SK-N-DZ (cell line): ENCODE results near the gene UTS2B. TPM values are rescaled to one million over a fixed set of nuclear protein-coding genes. Genes with fewer than 3 reads are reported as not detected.

Experiments used
- DNase-seq: peaks from one replicate; pipeline ENCODE4 v3.0.0-alpha.2; 2015; ENCODE audit warnings: low spot score
- polyA plus RNA-seq, 2 experiments: library from polyadenylated mRNA; depleted of rRNA; stranded (reverse); fragments of >200 nt; gene quantifications; 2 replicates each; pipeline ENCODE4 v1.2.3, GENCODE V29; 2014

The UTS2B gene, protein sequence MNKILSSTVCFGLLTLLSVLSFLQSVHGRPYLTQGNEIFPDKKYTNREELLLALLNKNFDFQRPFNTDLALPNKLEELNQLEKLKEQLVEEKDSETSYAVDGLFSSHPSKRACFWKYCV
- 1.6 TPM in 1 of 2 replicates, not detected in the other for polyA plus RNA-seq (2014; cell fraction: cytosol; rRNA removed)
- polyA plus RNA-seq (2014; cell fraction: nucleus; rRNA removed) = 0.09 and 0.11 TPM in 2 replicates

DNA sequence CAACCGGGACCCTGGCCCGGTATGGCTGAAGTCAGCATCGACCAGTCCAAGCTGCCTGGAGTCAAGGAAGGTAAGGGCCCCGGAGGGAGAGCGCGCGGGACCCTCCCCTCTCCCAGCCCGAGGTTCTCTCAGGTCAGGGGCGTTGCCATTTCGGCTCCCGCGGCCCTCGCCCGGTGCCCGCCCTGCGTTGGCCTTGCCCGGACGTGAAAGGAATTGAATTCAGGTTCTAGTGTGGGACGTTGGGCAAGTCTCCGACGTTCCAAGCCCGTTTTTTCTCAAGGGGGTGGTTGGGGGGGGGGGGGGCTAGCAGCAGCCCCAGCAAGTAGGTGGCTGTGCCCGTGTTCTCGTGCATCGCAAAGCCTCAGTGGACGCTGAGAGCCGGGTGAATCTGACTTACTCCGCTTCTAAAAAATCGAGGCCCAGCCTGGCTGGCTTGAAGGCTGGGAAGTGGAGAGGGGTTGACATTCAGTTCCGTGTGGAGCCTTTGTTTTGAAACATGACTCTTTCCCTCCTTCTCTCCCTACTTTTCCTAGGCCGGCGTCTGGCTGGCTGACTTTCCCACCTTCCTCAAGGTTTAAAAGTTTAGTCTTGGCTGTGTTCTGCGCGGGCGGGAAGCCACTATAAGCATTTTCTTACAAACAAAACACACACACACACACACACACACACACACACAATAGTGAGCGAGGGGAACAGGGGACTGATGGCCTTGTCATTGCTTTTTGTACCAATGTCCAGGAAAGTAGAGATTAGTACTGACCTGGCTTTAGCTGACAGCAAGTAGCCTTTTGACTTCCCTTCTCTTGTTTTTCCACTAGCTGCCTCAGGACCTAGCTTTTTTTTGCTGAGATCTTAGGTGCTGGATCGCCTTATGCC is at the start of gene UTS2B:
Gene UTS2B (minus strand): TSS at position 873 of the 876 bp plus-strand sequence. CDS start 48,337 bp downstream, outside the sequence.
- peak; percentile 59 for DNase-seq

- no peak for DNase-seq
Measured at GRCh38 chr3:191380001-191380400, 49.7 kb upstream of the UTS2B start.

DNA sequence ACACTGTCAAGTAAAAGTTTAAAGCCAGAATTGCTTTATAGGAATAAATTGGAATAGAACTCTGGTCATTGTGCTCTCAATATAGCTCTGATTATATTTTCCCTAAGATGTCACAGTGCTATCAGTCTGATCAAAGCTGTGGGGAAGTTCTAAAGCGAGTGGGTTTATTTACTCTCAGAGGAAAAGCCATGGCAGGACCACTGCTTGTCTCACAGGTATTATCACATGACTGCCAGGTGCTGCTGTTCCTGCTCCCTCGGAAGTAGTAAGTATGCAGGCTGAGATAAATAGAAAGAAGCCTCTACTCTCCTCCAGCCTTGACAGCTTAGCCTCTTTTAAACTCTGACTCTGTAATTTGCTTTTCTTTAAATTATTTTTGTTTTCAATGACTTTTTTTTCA is 49.1 kb upstream of the UTS2B start:
- DNase-seq = no peak

- peak; percentile 15 for DNase-seq
Measured at GRCh38 chr3:191378142-191378812, 48.0 kb upstream of the UTS2B start.

DNA sequence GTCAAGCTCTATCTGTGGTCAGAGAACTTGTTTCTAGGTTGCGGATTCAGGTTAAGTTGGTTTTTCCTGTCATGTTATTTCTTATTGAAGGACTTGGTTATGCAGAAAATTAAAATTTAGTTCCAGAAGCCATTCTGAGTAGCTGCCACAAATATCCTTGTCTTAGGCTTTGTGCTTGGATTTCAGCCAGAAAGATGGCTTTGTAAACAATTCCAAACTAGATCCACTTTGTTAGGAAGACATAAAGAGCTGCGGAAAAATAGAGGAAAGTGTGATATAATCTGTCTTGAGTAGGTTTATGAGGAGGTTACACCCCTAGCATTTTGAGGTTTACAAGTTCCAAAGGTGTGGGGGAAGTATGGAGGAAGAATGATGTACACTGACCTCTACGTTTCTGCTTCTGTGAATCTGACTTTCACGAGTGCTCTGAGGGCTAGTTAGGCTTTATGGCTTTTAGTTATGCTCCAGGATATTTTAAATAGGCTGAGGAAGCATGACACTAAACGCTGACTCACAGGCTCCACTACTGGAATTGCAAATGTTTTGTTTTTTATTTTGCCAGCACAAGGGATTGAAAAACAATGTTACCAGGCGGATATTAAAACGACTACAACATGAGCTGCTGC is 46.3 kb upstream of the UTS2B start:
- no peak for DNase-seq

GRCh38 chr3:191373327-191373726 is 43.0 kb upstream of the UTS2B start:
- DNase-seq = no peak

DNA sequence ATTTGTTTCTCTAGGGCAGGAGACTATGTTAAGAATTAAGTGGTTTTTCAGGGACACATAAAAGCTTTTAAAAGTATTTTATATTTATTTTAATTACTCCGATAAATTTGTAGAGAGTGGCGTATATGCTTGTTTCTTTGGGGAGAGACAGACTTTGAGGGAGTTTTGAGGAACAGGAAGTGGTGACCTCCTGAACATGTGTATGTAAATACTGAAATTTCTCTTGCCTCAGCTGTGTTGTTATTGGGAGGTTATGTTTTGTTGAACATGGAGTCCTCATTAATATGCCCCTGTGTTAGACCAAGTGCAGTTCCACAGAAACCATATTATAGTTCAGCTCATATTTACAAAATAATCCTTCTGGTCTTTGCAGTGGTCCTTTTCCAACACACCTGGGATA is 41.8 kb upstream of the UTS2B start:
- no peak for DNase-seq

DNA sequence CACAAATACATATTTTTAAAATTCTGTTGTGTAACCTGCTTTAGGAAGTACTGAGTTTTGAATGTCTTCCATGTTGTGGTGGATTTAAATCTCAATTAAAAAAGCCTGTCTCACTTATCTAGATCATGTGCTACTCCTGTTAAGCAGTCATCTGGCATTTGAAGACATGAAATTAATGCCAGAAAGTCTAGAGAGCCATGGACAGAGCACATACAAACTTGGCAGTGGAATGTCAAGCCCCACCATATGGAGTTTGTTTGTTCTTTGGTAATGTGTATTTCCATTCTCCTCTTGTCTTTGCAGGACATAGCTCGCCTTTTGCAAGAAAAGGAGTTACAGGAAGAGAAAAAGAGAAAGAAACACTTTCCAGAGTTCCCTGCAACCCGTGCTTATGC is 39.3 kb upstream of the UTS2B start:
- no peak for DNase-seq

DNA sequence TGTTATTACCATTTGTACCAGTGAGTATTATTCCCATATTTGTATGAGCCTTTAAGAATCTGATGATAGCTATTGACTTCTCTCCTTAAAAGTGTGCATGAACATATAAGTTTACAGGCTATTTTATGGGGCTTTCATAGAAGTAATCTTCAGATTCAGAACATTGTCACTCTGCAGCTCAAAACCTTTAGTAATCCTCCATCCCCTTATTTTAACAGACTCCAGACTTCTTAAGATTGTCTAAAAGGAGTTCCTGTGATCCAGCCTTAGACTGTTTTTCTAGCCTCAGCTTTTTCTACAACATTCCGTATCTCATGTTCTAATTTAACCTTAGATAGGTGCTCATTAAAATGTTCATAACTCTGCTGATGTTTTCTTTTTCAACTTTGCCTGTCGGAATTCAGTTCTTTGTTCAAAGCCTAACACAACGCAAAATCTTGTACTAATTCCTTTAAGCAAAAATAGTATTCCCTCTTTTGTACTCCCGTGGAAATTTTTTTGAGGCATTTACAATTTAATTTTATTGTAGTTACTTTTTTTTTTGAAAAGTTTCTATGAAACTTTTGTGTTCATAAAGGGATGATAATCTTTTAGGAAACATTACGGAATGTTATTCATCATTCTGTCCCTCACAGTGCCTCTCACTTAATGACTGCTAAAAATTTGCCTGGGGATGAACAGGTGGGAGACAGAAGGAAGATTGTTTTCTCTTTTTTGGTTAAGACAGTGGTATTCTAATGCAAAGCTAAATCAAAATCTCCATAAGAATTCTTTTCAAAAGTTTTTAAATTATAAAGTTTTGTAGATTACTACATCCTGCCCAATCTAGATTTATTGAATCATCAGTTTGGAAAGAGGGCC is 38.7 kb upstream of the UTS2B start:
- no peak for DNase-seq

DNA sequence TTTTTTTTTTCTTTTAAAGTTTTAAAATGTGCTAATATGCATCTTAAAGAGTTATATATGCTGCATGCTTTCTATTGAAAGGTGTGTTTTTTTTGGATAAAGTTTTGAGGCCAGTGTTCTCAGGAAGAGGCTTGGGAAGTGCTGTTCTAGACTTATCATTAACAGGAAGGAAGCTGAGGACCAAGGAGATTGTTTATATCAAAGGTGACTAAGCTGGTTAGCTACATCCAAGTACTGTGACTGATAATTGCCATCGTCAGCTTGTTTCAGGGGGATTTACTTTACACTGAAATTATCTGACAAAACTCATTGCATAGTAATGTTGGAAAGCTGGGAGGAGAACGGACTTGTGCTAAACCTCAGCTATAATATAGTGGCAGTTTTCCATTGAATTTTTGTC is 36.3 kb upstream of the UTS2B start:
- DNase-seq = no peak

DNA sequence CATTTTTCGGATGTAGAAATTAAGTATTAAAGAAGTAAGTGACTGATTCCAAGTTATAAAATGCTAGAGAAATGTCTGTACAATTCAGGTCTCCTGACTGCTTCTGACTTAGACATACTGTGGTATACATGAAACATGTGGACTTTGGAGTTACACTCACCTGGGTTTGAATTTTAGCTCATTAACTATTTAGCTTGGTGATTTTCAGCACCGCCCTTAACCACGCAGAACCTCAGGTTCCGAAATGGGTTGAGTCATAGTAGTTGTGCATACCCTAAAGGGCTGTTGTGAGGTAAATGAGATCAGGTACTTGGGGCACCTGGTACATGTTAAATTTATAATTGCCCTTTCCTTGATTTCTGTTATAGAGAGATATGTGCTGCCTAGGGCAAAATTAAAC is 32.9 kb upstream of the UTS2B start:
- DNase-seq = no peak

GRCh38 chr3:191362524-191363090 is 32.3 kb upstream of the UTS2B start:
- no peak for DNase-seq

GRCh38 chr3:191362037-191362436 is 31.7 kb upstream of the UTS2B start:
- DNase-seq = no peak

DNA sequence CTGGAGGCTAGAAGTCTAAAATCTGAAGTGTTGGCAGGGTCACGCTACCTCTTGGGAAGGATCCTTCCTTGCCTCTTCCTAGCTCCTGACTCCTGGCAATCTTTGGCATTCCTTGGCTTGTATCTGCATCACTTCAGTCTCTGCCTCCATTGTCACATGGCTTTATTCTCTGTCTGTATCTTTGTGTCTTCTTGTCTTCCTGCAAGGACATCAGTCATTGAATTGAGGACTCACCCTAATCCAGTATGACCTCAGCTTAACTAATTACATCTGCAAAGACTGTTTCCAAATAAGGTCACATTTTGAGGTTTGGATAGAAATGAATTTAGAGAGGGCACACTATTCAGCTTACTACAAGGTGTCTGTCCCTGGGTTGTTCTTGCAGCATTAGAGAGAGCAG is 31.1 kb upstream of the UTS2B start:
- DNase-seq = no peak

- DNase-seq = no peak
Measured at GRCh38 chr3:191360620-191361019, 30.3 kb upstream of the UTS2B start.

DNA sequence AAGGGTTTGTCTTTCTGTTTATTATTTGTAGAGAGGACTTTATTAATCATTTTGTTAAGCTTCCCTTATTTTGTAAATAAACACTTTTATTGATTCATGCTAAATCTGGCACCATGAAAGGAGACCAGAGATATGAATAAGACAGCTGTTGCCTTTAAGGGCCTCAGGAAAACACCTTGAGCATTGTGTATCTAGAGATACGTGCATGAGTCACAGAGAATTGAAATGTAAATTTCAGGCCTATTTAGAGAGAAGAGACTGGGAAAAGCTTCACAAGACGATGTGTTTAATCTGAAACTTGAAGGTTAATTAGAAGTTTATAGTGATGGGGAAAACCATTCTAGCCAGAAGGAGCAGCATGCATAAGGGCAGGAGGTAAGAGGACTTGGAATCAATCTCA is 28.6 kb upstream of the UTS2B start:
- no peak for DNase-seq

DNA sequence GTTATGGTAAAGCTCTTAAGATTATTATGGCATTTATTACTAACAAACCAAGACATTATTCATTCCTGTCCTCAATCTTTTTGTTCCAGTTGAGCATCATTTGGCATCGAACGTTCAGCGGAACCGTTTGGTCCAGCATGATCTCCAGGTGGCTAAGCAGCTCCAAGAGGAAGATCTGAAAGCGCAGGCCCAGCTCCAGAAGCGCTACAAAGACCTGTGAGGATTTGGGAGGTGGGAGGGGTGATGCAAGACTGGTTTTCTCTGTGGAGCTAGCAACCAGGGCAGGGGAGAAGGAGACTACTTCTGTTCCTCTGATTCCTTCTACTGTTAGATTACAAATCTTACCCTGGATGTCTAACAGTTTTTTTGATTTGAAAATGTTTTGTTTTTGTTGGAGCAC is 27.6 kb upstream of the UTS2B start:
- DNase-seq = no peak

DNA sequence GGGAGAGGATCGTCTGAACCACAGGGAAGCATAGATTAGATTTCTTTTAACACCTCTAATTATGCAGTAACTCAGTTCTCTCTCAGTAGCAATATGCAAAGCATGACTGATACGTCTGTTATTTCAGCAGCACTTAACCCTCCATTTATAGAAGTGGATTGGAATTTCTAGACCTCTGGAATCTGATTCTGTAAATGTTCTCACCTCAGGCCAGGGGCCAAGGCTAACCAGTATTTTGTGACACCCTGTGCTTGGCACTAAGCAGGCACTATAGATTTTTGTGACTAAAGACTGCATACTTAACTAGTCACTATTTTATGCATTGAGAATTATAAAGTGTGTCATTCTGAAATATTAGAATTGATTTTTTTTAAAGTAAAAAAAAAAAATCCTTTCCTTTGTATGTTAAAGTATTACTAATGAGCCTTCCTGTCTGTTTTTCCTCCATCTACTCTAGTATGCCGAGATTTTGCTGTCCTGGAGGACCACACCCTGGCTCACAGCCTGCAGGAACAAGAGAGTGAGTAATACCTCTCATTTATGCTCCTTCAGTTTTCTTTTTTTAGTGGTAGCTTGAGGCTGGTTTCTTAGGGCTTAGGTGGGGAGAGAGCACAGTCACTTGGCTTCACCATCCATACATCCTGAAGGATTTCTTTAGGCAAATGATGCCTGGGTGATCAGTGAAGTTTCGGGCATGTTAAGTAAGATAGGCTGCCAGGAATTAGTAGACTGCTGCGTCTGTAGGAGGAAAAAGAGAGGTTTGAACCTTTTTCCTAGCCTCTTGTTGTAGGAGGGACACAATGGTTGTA is 26.5 kb upstream of the UTS2B start:
- no peak for DNase-seq

GRCh38 chr3:191355406-191355805 is 25.1 kb upstream of the UTS2B start:
- no peak for DNase-seq
